HEK293 (cell line): ENCODE results near the gene VTN.

Source experiments
- REST ChIP-seq: fragments of 450-650 bp; formaldehyde crosslinking; IDR thresholded peaks from 2 replicates; pipeline ENCODE4 v1.5.1; 2016; ENCODE audit warnings: missing biosample characterization, missing genetic modification characterization
- SP2 ChIP-seq: fragments of 450-650 bp; formaldehyde crosslinking; IDR thresholded peaks from 2 replicates; pipeline ENCODE4 v1.5.1; 2016; ENCODE audit warnings: missing biosample characterization, missing genetic modification characterization
- TCF7L2 ChIP-seq: IDR thresholded peaks from 2 replicates; pipeline ENCODE4 v1.6.1; 2011; ENCODE audit warnings: low read depth, mild to moderate bottlenecking, inconsistent platforms, low read length, moderate library complexity, borderline replicate concordance
- ZBTB7A ChIP-seq: fragments of 450-650 bp; formaldehyde crosslinking; IDR thresholded peaks from 2 replicates; pipeline ENCODE4 v1.5.1; 2016; ENCODE audit warnings: low read depth, missing biosample characterization, missing genetic modification characterization
- ZBTB8A ChIP-seq: fragments of 450-650 bp; formaldehyde crosslinking; IDR thresholded peaks from 2 replicates; pipeline ENCODE4 v1.5.1; 2016; ENCODE audit warnings: missing biosample characterization, missing genetic modification characterization
- ZNF114 ChIP-seq: fragments of 450-650 bp; formaldehyde crosslinking; IDR thresholded peaks from 2 replicates; pipeline ENCODE4 v1.5.0; 2017; ENCODE audit warnings: missing biosample characterization, missing genetic modification characterization
- ZNF184 ChIP-seq: fragments of 450-650 bp; IDR thresholded peaks from 2 replicates; pipeline ENCODE4 v1.5.1; 2018; ENCODE audit warnings: missing biosample characterization, mild to moderate bottlenecking, missing genetic modification characterization
- ZNF24 ChIP-seq: fragments of 450-650 bp; formaldehyde crosslinking; IDR thresholded peaks from 2 replicates; pipeline ENCODE4 v1.5.1; 2016; ENCODE audit warnings: missing biosample characterization, missing genetic modification characterization
- ZNF274 ChIP-seq, 2 experiments: fragments of 200-500 bp in 1 of 2; fragments of 450-650 bp in 1 of 2; sonication (Bioruptor generic) in 1 of 2; formaldehyde crosslinking in 1 of 2; IDR thresholded peaks; 2 replicates each; pipeline versions ENCODE4 v1.5.1 to v1.6.1; 2014 to 2016; ENCODE audit warnings: borderline replicate concordance in 1 of 2, inconsistent platforms in 1 of 2, low read length in 1 of 2, missing biosample characterization in 1 of 2, missing genetic modification characterization in 1 of 2
- ZNF391 ChIP-seq: fragments of 450-650 bp; formaldehyde crosslinking; IDR thresholded peaks from 2 replicates; pipeline ENCODE4 v1.5.1; 2016; ENCODE audit warnings: low read depth, missing biosample characterization, missing genetic modification characterization, borderline replicate concordance
- ZNF510 ChIP-seq: fragments of 450-650 bp; formaldehyde crosslinking; IDR thresholded peaks from 2 replicates; pipeline ENCODE4 v1.5.1; 2018; ENCODE audit warnings: mild to moderate bottlenecking, missing genetic modification characterization, missing biosample characterization; ENCODE audit not compliant: insufficient replicate concordance
- ZNF629 ChIP-seq: fragments of 450-650 bp; formaldehyde crosslinking; IDR thresholded peaks from 2 replicates; pipeline ENCODE4 v1.5.1; 2017; ENCODE audit warnings: missing biosample characterization, missing genetic modification characterization
- TF ChIP-seq, protein P1 (sequence below): fragments of 450-650 bp; formaldehyde crosslinking; IDR thresholded peaks from 2 replicates; pipeline ENCODE4 v1.5.1; 2016; ENCODE audit warnings: missing biosample characterization, missing genetic modification characterization
- TF ChIP-seq, protein P2 (sequence below): fragments of 450-650 bp; formaldehyde crosslinking; IDR thresholded peaks from 2 replicates; pipeline ENCODE4 v1.5.1; 2016; ENCODE audit warnings: missing biosample characterization, missing genetic modification characterization

- TF ChIP-seq ZNF24 (no peak), TCF7L2 (no peak), SP2 (tag by site-specific recombination) (no peak), ZNF114 (no peak), ZNF510 (tag by site-specific recombination) (no peak), ZNF274 (IDR thresholded peaks at IDR 0.05; ENCODE audit: low read length) (no peak), ZNF274 (tag by site-specific recombination; IDR thresholded peaks at IDR 0.05; ENCODE audit: borderline replicate concordance) (no peak), REST (tag by site-specific recombination) (no peak), ZBTB7A (no peak), ZNF391 (tag by site-specific recombination) (no peak), ZNF184 (tag by site-specific recombination) (no peak), ZNF629 (no peak), ZBTB8A (0 out of 2 replicates have a peak, but pooled peaks have one; percentile 12)
- TF ChIP-seq, protein P1, sequence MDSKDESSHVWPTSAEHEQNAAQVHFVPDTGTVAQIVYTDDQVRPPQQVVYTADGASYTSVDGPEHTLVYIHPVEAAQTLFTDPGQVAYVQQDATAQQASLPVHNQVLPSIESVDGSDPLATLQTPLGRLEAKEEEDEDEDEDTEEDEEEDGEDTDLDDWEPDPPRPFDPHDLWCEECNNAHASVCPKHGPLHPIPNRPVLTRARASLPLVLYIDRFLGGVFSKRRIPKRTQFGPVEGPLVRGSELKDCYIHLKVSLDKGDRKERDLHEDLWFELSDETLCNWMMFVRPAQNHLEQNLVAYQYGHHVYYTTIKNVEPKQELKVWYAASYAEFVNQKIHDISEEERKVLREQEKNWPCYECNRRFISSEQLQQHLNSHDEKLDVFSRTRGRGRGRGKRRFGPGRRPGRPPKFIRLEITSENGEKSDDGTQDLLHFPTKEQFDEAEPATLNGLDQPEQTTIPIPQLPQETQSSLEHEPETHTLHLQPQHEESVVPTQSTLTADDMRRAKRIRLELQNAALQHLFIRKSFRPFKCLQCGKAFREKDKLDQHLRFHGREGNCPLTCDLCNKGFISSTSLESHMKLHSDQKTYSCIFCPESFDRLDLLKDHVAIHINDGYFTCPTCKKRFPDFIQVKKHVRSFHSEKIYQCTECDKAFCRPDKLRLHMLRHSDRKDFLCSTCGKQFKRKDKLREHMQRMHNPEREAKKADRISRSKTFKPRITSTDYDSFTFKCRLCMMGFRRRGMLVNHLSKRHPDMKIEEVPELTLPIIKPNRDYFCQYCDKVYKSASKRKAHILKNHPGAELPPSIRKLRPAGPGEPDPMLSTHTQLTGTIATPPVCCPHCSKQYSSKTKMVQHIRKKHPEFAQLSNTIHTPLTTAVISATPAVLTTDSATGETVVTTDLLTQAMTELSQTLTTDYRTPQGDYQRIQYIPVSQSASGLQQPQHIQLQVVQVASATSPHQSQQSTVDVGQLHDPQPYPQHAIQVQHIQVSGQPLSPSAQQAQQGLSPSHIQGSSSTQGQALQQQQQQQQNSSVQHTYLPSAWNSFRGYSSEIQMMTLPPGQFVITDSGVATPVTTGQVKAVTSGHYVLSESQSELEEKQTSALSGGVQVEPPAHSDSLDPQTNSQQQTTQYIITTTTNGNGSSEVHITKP (tag by site-specific recombination) = no peak
- TF ChIP-seq, protein P2, sequence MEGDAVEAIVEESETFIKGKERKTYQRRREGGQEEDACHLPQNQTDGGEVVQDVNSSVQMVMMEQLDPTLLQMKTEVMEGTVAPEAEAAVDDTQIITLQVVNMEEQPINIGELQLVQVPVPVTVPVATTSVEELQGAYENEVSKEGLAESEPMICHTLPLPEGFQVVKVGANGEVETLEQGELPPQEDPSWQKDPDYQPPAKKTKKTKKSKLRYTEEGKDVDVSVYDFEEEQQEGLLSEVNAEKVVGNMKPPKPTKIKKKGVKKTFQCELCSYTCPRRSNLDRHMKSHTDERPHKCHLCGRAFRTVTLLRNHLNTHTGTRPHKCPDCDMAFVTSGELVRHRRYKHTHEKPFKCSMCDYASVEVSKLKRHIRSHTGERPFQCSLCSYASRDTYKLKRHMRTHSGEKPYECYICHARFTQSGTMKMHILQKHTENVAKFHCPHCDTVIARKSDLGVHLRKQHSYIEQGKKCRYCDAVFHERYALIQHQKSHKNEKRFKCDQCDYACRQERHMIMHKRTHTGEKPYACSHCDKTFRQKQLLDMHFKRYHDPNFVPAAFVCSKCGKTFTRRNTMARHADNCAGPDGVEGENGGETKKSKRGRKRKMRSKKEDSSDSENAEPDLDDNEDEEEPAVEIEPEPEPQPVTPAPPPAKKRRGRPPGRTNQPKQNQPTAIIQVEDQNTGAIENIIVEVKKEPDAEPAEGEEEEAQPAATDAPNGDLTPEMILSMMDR (tag by site-specific recombination) = no peak
Observed at GRCh38 chr17:28402224-28402630, 32.1 kb upstream of the VTN start.
